ENCODE measurements around the gene IARS2.
"Not testable (repeated sequence)": the region's sequence is repeated elsewhere in the genome, so short reads cannot be mapped to it uniquely, and the experiment has no call there.

IARS2 gene

DNA sequence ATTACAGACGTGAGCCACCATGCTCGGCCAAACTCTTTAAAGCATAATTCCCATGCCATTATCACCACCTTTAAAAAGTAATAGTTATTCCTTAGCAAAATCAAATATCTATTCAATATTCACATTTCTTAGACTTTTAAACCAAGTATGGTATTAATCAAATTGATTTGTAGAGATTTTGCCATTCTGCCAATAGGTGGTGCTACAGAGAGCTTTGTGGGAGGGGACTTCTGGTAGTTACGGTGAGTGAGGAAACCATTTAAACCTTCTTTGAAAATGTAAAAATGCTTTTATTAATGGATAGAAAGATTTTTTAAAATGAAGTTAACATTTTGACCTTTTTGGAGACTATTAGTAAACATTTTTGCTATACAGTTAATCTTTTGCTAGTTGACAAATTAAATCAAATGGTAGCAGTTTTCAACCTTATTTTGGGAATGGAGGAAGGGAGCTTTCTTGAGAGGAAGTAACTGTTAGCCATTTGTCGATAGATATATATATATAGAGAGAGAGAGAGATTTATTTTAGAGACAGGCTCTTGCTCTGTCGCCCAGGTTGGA is 19.3 kb downstream of the IARS2 start:
- no peak for DNase-seq

DNA sequence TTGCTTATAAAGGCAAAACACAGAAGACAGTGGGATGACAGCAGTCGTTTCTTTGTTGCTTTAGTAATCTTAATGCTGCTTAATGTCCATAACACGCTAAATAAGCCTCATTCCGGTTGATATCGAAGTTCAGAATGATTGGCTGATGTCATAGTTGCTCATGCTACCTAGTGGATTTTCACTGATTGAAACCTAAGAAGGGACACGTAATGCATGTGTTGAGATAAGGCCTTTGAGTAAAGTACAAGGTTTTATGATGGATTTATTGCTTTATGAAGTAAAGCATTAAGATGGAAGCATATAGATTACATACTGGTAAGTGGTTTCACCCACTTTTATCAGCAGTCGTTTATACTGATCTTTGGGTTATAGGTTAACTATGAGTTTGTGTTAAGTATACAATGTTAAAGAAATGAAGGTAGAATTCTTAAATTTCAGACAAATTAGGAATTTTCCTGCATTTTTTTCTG is 25.1 kb downstream of the IARS2 start:
- no peak for DNase-seq

DNA sequence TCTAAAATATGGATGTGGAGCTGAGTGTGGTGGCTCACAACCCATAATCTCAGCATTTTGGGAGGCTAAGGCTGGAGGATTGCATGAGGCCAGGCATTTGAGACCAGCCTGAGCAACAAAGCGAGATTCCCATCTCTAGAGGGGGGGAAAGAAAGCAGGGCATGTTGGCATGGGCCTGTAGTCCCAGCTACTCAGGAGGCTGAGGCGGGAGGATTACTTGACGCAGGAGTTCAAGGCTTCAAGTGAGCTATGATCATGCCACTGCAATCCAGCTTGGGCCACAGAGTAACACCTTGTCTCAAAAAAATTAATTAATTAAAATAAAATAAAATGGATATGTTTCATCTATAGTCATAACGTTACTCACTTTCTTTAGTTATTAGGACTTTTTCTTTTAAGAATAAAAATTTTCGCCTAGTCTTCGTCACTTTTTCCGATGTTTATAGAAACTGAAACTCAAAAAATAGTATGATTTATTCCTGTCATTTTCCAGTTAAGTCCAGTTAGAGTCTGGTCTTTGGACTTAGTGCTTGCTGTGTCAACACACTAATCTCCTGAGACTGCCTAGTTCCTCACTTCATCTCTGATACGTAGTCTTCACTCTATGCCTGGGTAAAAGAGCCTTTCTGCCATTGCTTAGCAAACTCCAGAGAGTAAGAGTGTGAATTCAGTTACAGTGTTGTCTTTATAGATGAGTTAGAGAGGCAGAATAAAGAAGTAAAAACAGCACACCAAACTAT is 28.0 kb downstream of the IARS2 start:
- DNase-seq, result no peak

DNA sequence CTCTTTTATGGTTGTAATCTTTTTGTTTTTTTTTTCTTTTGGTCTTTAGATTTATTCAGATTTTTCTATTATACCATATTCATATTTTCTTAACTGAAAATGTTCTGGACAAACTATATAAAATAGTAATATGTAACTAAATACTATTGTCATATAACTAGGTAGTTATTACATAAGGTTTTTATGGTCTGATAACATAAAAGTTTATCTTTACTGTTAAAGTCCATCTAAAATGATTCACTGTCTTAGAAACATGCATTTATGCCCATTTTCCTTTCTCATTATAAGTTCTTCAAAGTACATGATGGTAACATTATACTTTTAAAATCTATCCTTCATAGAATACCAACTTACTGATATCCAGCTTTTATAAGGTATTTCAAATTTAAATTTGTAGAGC is 29.1 kb downstream of the IARS2 start:
- no peak for DNase-seq

DNA sequence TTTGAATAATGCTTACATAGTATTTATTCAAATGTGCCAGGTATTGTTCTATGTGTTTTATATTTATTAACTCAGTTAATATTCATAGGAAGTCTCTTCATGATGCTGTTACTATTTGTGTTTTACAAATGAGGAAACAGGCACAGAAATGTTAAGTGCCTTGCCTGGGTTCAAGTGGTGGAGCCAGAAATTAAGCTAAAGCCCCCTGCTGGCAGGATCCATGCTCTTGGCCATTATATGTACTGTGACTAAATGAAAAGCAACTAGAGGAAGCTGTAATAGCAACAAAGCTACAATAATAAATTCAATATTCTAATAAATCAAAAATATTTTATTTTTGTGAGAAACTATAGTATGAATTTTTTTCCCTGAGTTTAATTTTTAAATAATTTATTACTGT is 30.0 kb downstream of the IARS2 start:
- DNase-seq, result no peak

DNA sequence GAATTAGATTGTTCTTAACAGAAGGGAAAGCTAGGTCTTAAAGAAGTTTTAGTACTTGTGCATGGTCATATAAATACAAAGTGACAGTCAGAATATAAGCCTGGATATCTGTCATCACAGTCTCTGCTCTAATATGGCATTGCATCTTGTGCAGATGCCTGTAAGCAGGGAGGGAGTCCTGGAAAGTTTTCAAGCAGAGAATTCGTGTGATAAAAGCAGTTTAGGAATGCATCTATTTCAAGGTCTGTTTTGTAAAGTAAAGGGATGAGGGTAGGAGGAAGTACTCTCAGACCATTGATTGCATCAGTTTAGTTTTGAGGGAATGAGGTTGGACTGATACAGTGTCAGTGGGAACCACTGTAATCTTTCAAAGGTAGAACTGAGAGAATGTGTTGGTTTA is 30.6 kb downstream of the IARS2 start:
- DNase-seq, result no peak

DNA sequence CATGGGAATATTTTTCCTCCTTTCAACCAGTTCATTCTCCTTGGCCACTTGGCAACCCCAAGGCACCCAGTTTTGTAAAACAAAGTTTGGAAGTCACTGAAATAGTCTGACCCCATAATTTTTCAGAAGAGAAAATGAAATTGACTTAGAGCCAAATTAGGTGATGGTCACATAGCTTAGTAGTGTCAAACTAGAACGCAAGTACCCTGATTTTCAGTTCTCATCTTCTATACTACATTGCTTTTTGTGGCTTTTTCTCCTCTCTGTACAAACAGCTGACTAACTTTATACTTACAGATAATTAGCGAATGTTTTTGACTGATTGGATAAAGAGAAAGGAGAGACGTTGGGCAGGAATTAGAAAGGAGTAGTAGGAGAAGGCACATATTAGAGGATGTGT is 33.1 kb downstream of the IARS2 start:
- no peak for DNase-seq

DNA sequence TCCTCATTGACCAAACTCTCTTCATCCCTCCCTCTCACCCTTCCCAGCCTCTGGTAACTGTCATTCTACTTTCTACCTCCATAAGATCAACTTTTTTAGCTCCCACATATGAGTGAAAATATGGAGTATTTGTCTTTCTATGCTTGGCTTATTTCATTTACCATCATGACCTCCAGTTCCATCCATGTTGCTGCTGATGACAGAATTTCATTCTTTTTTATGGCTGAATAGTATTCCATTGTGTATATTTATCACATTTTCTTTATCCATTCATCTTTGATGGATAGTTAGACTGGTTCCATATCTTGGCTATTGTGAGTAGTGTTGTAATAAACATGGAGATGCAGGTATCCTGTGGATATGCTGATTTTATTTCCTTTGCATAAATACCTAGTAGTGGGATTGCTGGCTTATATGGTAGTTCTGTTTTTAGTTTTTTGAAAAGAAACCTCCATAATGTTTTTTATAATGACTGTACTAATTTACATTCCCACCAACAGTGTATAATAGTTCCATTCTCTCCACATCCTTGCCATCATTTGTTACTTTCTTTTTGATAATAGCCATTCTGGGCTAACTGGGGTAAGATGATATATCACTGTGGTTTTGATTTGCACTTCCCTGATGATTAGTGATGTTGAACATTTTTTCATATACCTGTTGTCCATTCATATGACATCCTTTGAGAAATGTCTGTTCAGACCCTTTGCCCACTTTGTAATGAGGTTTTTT is 35.7 kb downstream of the IARS2 start:
- DNase-seq, result no peak

DNA sequence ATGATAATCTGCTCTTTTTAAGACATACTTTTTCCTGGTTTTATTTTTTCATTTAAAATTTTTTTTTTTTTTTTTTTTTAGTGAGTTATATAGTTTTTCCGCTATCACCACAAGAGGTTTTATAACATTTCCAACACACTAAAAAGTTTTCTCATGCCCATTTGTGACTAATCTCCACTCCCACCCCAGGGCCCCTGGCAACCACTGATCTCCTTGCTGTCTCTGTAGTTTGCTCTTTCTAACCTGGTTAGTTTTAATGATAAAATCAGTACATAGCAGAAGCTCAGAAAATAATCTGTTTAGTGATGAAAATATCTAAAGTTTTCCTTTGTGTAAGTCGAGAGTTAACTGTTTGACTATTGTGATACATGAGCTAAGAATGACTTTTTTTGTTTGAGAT is 41.8 kb downstream of the IARS2 start:
- no peak for DNase-seq

DNA sequence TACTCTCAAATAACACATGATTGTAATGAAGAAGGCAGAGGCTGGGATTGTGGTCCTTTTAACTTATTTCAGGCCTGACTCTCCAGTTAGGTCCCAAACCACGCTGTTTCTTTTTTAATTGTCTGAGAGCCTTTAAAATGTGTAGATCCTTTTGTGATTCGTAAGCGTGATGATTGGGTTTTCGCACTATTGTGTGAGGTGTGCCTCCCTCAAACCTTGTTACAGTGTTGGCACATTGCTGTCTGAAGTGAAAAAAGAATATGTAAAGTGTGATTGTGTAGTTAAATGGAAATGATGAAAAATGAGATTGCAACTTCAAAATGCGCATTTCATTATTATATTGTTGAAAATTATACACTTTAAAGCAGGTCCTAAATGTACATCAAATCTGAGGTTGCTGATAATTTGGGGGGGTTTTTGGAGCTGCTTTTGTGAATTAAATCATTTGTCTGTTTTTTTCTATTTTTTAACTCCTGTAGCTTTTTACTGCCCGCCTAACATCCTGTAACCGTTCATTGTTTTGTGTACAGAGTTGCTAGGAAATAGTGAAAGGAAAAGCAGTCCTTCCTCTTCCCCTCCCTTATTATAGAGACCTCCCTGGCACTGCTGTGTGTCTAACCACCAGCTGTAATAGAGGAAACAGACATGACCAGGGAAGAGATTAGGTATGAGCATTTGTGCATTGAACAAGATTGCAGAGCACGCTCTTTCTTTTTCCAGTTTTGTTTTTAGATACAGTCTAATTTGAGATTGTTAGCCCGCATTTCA is 43.3 kb downstream of the IARS2 start:
- no peak for DNase-seq

DNA sequence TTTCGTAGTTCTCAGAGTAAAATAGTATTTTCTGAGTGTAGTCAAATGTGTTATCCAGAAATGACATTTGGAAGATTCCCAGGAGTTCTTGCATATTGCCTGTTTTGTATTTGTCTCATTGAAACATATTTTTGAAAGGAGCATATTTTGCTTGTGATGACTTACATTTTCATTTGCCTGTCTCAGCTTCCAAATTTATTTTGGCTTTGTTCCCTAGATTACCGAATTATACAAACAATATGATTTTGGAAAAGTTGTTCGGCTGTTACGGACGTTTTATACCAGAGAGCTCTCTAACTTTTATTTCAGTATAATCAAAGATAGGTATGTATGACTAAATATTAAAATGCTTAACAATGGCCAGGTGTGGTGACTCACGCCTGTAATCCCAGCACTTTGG is 46.0 kb downstream of the IARS2 start:
- DNase-seq, result no peak

DNA sequence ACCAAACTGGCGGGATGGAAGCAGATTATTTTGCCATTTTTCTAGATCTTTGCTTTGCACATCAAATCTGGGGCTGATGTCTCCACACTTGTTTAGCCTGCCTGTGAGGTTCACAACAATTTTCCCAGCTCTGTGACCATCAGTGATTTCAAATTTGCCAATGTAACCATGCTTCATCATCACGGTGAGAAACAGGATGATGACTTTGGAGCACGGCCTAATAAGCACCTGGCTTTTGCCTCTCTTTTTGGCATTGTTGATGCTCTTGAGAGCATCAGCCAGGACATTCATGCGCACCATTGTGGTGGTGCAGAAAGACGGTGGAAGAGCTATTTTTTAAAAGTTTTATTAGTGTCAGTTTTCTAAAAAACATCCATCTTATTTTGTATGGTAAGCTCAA is 50.1 kb downstream of the IARS2 start:
- DNase-seq, result no peak

DNA sequence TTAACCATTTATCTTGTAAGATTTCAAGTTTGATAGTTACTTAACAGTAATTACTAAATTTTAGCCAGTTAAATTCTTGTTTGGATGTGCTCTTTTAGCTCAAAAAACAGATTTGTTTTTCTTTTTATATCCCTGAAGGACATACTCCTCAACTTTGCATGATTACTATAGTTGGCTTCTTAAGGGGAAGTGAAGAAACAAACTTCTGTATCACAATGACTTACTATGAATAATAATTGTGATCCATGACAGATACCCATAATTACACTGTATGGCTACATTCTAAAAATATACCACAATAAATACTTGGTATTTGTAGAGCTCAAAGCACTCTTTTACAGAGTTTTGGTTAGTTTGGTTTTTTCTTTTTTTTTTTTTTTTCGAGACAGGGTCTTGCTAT is 55.8 kb downstream of the IARS2 start:
- DNase-seq, result no peak

DNA sequence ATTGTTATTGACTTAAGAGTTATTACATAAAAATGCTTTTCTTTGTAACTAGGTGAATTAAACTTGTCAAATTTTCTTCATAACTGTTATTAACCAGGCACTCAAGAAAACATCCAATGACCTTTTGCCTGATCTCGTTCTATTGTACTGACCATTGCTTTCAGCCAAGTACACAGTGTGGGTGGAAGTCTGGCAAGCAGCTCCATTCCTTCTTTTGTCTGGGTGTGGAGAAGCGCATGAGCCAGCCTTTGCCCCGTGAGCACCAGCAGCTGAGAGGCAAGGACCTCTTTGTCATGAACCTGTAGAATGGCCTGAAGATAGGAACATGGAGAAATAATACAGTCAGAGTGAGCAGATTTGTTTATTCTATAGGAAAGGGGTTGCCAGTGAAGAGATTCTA is 57.5 kb downstream of the IARS2 start:
- no peak for DNase-seq

DNA sequence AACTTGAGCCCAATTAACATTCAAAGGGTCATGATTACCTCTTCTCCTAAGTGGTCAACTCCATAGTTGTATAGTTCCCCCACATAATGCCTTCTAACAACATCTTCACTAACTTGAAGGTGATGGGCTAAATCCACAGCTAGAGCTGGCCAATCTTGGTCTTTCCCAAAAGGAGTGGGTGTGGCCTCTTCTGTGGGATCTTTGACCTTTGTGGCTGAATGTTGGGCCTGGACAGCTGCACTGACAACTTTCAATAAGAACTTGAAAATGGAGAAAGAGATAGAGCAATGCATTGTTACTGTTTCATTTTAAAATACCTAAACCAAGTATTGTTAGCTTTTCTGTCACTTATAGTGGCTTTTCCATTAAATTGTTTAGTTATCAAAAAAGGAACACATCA is 59.2 kb downstream of the IARS2 start:
- no peak for DNase-seq

DNA sequence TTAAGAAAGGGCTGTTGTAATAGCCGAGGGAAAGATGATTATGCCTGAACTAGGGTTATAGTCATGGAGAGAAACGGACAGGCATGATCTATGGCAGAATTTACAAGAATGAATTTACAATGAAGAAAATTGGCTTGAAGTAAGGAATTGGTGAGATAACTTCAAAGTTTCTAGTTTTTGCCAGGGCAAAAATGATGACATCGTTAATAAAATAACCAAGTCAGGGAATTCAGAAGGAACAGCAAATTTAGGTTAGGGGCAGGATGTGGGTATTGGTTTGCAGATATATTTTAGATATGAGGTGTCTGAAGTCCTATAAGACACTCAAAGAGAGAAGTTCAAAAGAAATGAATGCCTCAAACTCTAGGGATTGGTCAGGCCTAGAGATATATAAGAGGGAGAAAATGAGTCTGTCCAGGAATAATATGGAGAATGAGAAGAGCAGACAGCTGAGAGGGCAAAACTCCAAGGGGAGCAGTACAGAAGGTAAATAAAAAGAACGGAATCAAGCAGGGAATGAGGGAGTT is 62.8 kb downstream of the IARS2 start:
- no peak for DNase-seq

DNA sequence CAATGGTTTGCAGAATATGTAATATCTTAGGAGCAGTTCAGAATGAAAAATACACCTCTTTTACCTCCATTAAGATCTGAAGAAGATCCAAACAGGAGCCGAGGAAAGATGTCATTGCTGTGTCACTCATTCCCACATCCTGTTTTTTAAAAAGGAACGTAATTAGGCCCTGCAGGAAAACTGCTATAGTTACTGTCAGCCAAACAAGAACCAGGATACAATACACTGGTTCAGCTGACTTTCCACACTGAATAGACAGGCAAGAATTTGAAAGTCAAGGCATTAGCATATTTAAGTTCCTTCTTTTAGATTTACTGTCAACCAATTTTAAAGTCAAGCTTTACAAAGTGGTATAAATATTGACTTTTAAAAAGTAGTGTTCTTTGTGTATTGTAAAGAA is 63.8 kb downstream of the IARS2 start:
- no peak for DNase-seq

DNA sequence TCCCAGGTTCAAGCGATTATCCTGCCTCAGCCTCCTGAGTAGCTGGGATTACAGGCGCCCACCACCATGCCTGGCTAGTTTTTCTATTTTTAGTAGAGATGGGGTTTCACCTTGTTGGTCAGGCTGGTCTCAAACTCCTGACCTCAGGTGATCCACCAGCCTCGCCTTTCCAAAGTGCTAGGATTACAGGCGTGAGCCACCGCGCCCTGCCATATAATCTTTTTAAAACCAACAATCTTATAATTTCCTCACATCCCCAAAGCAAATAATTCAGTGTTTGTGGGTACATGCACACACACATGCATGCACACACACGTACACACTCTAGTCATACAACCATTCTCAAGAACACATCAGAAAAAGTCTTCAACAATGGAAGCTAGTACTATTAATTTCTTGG is 64.6 kb downstream of the IARS2 start:
- DNase-seq, result not testable (repeated sequence)

DNA sequence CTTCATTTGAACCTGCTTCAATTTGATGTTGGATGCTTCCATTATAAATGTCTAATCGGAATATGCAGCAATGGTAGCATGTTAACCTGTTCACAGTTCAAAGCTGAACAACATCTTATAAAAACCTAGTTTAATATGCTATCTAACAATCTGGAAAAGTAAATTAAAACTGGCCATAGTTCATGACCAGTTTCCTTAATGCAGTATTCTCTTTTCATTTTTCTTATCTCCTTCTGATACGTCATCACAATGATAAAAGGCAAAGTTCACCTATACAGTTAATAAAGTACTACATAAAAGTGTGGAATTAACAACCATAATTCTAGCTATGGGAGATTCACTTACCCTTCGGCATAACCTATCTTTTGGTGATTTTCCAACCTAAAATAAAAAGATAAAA is 65.1 kb downstream of the IARS2 start:
- no peak for DNase-seq

DNA sequence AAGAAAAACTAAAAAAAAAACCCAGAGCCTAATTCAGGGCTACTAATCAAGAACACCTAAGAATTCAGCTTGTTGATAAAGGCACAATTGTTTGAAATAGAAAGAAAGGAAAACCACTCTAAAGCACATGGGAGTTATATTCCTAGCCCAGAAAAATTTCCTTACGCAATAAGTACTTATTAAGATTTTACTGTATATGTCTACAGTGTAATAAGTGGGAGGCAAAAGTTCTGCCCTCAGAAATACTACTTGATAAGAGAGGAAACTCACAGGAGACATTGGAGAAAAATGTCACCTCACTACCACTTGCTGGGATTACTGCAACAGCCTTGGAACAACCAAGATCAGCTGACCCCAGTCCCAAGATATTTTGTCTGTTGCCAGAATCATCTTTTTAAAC is 66.1 kb downstream of the IARS2 start:
- no peak for DNase-seq

DNA sequence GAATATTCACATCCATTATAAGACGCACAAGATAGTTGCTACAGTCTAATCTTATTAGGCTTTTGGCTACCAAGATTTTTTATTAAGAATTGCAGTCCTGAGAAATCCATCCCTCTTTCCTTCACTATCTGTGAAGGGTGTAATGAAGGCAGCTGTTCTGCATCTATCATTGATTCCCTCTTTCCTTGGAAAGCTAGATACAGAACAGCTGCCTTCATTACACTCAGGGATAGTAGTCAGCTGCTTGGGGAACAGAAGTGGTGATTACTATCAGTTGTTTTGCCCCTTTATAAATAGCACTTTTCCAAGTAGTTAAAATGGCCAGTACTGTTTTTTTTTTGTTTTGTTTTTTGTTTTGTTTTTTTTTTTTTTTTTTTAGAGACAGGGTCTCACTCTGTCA is 70.2 kb downstream of the IARS2 start:
- no peak for DNase-seq

DNA sequence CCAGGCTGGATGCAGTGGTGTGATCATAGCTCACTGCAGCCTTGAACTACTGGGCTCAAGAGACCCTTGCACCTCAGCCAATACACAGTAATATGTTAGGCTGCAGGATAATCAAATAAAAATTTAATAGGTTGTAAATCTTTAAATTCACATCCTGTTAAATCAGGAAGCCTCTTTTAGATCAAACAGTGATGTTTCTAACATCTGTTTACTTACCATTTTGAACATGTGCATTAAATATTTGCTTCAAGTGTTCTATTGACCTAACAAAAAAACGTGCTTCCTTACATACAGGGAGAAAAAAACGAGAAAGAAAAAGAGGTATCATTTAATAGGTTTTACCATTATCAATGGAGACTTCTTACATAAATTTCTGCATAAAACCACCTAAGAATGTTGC is 70.6 kb downstream of the IARS2 start:
- DNase-seq, result no peak

DNA sequence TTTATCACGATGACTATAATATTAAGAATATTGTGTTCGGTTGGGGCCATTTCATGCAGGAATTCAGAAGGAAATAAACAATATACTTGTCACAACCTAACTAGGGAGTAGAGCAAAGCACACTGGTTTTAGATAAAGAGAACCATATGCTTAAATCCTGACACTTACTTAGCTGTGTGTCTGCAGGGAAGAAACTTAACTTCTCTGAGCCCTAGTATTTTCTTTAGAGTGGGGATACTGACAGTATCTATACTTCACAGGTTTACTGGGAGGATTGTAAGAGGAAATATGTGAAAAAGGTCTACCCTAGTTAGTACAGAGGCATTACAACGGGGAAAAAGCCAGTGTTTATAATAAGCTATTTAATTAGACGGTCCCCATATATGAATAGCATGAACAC is 72.9 kb downstream of the IARS2 start:
- no peak for DNase-seq
